Measurements from ENCODE around the gene TSGA10IP.

DNA sequence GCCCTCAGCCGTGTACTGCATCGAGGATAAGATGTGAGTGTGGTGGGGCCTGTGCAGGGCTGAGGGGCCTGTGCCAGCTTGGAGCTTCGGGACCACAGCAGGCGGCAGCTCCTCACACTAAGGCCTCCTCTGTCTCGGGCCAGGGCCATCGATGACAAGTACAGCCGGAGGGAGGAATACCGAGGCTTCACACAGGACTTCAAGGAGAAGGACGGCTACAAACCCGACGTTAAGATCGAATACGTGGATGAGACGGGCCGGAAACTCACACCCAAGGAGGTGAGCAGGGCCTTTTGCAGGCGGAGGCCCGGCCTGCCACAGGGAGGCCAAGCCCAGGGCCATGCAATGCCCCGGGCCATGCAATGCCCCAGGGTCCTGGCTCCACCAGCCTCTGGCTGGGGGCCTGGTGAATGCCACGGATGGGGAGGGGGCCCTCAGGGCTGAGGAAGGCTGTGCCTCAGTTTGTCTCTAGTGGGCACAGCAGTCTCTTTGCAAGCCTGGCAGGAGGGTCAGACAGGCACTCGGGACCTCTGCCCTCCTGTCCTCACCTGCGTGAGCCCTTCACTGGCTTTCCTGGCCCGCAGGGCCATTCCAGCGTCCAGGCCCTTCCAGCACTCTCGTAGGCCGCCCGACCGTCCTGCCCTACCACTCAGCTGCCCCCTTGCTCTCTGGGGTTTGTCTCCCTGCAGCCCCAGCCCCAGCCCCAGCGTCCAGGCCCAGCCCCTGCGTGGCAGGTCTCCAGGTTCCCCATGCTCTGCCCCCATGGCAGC, 32.5 kb downstream of the TSGA10IP start:
- TF ChIP-seq, protein P1, sequence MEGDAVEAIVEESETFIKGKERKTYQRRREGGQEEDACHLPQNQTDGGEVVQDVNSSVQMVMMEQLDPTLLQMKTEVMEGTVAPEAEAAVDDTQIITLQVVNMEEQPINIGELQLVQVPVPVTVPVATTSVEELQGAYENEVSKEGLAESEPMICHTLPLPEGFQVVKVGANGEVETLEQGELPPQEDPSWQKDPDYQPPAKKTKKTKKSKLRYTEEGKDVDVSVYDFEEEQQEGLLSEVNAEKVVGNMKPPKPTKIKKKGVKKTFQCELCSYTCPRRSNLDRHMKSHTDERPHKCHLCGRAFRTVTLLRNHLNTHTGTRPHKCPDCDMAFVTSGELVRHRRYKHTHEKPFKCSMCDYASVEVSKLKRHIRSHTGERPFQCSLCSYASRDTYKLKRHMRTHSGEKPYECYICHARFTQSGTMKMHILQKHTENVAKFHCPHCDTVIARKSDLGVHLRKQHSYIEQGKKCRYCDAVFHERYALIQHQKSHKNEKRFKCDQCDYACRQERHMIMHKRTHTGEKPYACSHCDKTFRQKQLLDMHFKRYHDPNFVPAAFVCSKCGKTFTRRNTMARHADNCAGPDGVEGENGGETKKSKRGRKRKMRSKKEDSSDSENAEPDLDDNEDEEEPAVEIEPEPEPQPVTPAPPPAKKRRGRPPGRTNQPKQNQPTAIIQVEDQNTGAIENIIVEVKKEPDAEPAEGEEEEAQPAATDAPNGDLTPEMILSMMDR (IDR thresholded peaks at IDR 0.05), result no peak
- no peak for TF ChIP-seq POLR2A (IDR thresholded peaks at IDR 0.05)
